C4-2B (cell line): ENCODE results near the gene ATG4A.

Experiments used
- H3K27ac ChIP-seq: fragments of 450-650 bp; 2 replicates; pipeline ENCODE4 v1.5.1; 2017
- ZFX ChIP-seq: fragments of 450-650 bp; IDR thresholded peaks from 2 replicates; pipeline ENCODE4 v1.6.1; 2017
- TF ChIP-seq, protein P1 (sequence below): fragments of 450-650 bp; conservative IDR thresholded peaks from 2 replicates; pipeline ENCODE4 v1.5.1; 2017; ENCODE audit warnings: mild to moderate bottlenecking

The ATG4A gene

DNA sequence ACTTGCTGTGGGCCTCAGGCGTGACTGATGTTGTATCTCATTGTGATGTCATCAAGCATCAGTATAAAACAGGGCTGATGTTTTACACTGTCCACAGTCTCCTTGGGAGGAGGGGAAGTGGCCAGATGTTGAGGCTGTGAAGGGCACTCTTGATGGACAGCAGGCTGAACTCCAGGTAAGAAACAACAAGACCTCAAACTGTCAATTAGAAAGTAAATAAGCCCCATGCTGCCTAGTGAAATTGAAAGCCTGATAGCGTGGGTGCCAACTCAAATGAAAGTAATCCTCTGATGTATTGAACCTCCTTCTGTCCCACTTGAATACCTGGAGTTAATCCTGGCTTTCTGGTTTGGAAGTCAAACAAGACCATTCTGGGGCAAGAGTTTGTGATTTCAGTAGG is 27.0 kb upstream of the ATG4A start:
- TF ChIP-seq, protein P1, sequence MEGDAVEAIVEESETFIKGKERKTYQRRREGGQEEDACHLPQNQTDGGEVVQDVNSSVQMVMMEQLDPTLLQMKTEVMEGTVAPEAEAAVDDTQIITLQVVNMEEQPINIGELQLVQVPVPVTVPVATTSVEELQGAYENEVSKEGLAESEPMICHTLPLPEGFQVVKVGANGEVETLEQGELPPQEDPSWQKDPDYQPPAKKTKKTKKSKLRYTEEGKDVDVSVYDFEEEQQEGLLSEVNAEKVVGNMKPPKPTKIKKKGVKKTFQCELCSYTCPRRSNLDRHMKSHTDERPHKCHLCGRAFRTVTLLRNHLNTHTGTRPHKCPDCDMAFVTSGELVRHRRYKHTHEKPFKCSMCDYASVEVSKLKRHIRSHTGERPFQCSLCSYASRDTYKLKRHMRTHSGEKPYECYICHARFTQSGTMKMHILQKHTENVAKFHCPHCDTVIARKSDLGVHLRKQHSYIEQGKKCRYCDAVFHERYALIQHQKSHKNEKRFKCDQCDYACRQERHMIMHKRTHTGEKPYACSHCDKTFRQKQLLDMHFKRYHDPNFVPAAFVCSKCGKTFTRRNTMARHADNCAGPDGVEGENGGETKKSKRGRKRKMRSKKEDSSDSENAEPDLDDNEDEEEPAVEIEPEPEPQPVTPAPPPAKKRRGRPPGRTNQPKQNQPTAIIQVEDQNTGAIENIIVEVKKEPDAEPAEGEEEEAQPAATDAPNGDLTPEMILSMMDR: no peak
- TF ChIP-seq ZFX: no peak
- no peak overlapping the region for H3K27ac ChIP-seq

DNA sequence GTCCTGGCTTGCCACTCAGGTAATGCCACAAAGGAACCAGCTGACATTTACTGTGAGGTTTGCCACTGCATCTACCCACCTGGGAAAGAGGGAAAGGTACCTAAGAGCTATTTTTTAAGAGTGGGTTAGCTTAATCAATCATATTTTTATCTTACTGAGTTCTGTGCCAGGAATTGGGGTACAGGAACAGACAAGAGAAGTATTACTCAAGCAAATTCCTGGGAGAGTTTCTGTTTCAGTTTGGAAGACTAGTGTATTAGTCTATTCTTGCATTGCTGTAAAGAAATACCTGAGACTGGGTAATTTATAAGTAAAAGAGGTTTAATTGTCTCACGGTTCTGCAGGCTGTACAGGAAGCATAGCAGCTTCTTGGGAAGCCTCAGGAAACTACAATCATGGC is 23.5 kb upstream of the ATG4A start:
- no peak overlapping the region for H3K27ac ChIP-seq
- no peak for TF ChIP-seq ZFX
- TF ChIP-seq, protein P1: no peak

DNA sequence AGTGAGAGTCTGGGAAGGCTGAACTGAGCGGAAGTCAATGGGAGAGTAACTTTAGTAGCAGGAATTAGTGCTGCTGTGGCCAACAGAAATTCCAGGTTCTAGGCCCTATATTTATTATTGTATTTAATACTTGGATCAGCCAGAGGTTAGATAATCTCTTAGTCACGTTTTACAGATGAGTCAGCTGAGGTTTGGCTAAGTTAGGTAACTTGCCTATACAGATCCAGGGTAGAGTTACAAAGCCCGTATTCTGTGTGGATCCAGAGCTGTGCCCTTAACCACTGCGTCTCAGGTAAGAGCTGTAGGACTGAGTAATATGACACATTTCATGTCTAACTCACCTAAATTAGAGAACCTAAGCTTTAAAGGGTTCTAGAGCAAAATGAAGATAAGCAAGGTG is 20.7 kb upstream of the ATG4A start:
- TF ChIP-seq ZFX: no peak
- TF ChIP-seq, protein P1: no peak
- H3K27ac ChIP-seq: no peak overlapping the region

DNA sequence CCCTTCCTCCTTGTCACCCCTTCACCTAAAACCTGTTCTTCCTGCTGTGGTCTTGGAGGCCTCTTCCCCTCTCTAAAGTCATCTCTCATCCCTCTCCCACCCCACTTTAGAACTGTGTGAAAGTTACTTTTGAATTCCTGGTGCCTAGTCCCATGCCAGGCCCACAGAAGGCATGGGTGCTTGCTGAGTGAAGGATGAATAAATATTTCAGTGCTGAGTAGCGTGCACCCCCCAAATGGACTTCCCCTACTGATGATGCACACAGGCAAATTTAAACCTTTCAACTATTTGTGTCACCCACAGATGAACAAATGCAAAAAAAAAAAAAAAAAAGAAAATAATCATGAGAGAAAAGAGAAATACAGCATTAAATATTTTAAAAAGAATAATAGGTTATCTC is 20.0 kb upstream of the ATG4A start:
- TF ChIP-seq ZFX: no peak
- TF ChIP-seq, protein P1: no peak
- H3K27ac ChIP-seq: no peak overlapping the region

DNA sequence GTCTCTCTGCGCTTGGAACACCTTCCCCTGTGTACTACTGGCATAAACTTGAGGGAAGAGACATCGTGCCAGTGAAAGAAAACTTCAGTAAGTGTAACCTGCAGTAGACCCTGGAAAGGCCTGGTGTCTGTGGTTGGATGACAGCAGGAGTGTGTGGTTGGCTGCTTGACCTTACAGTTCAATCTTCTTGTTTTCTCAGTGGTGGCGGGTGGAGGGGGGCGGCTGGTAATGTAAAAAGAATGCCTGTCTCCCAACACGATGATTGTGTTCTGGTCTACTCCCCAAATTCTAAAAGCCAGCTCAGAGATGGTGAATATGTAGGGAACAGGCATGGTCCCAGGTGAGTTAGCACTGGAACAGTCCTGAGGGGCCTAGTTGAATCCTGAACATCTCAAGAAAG is 18.8 kb upstream of the ATG4A start:
- TF ChIP-seq ZFX: no peak
- TF ChIP-seq, protein P1: no peak
- H3K27ac ChIP-seq: no peak overlapping the region

DNA sequence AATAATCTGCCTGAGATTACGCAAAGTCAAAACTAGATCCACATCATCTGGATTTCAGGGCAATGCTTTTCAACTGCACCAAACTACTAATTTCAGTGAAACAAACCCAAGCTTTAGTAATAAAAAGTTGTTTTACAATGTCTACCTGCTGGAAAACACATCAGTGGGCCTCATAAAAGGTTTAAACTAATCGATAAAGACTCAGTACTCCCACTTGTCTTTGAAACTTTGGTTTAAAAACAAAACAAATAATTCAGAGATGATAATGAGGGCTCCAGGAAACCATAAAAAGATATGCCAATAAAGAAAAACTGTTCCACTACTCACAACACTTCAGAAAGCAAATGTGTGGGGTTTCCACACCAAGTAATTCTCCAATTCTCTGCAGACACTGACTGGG is 10.5 kb upstream of the ATG4A start:
- TF ChIP-seq, protein P1: no peak
- TF ChIP-seq ZFX: no peak
- no peak overlapping the region for H3K27ac ChIP-seq

DNA sequence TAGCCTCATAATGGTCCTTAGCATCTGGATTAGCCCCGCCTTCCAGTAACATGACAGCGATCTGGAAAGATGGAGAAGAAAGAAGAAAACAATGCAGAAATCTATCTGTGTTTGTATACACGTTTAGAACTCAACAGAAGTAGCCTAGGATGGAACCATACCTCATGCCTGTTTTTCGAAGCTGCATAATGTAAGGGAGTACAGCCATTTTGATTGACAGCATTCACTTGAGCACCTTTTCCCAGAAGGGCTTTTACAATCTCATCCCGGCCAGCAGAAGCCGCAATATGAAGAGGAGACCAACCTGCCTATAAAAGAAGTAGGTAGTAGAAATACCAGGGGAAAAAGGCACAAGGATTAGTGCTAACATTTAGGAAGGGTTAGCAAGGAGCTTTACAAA is 3.8 kb upstream of the ATG4A start:
- no peak overlapping the region for H3K27ac ChIP-seq
- TF ChIP-seq, protein P1: no peak
- no peak for TF ChIP-seq ZFX
